Mesenchymal stem cell (in vitro differentiated cells and primary cell): ENCODE data around the gene STEAP1B.

ENCODE experiments used
- DNase-seq: peaks from one replicate; pipeline ENCODE4 v3.0.0-alpha.2; 2013
- H2AFZ ChIP-seq: one replicate; pipeline ENCODE4 v1.6.1; 2013; ENCODE audit warnings: low read depth, mild to moderate bottlenecking, control low read depth, inconsistent platforms, low read length, moderate library complexity
- H2AK5ac ChIP-seq: 2 replicates; pipeline ENCODE4 v1.6.1; 2013; ENCODE audit warnings: low read length, moderate library complexity, mild to moderate bottlenecking, inconsistent platforms; ENCODE audit not compliant: severe bottlenecking
- H2BK120ac ChIP-seq: one replicate; pipeline ENCODE4 v1.6.1; 2013; ENCODE audit warnings: low read depth, mild to moderate bottlenecking, inconsistent platforms, low read length, moderate library complexity
- H2BK12ac ChIP-seq, 2 experiments: one replicate each; pipeline ENCODE4 v1.6.1; 2013; ENCODE audit warnings: inconsistent platforms in 2 of 2, low read length in 2 of 2, mild to moderate bottlenecking in 2 of 2, moderate library complexity in 2 of 2, control low read depth in 1 of 2
- H2BK15ac ChIP-seq: one replicate; pipeline ENCODE4 v1.6.1; 2013; ENCODE audit warnings: mild to moderate bottlenecking, low read depth, inconsistent platforms; ENCODE audit not compliant: poor library complexity, severe bottlenecking
- H2BK5ac ChIP-seq: 2 replicates; pipeline ENCODE4 v1.6.1; 2013; ENCODE audit warnings: low read depth, mild to moderate bottlenecking, low read length, control low read depth, inconsistent platforms; ENCODE audit not compliant: poor library complexity, severe bottlenecking
- H3K14ac ChIP-seq, 2 experiments: one replicate each; pipeline ENCODE4 v1.6.1; 2013; ENCODE audit warnings: inconsistent platforms in 2 of 2, low read length in 2 of 2, control low read depth in 1 of 2, mild to moderate bottlenecking in 1 of 2, moderate library complexity in 1 of 2
- H3K18ac ChIP-seq, 2 experiments: one replicate each; pipeline ENCODE4 v1.6.1; 2013; ENCODE audit warnings: inconsistent platforms in 2 of 2, low read length in 2 of 2, control low read depth in 1 of 2, low read depth in 1 of 2, mild to moderate bottlenecking in 1 of 2
- H3K23ac ChIP-seq, 2 experiments: one replicate each; pipeline ENCODE4 v1.6.1; 2013; ENCODE audit warnings: inconsistent platforms in 2 of 2, low read length in 2 of 2, mild to moderate bottlenecking in 2 of 2, moderate library complexity in 2 of 2, control low read depth in 1 of 2
- H3K27ac ChIP-seq: 2 replicates; pipeline ENCODE4 v1.5.1; 2013; ENCODE audit warnings: mild to moderate bottlenecking, moderate library complexity, low read length, control low read depth, inconsistent platforms; ENCODE audit not compliant: poor library complexity, severe bottlenecking
- H3K27me3 ChIP-seq, 2 experiments: 2 replicates each; pipeline versions ENCODE4 v1.6.1 to v1.7.0; 2013; ENCODE audit warnings: low read length in 2 of 2, mild to moderate bottlenecking in 2 of 2, moderate library complexity in 2 of 2, control low read depth in 1 of 2, inconsistent platforms in 1 of 2; ENCODE audit not compliant: control insufficient read depth in 1 of 2, insufficient read depth in 1 of 2
- H3K36me3 ChIP-seq, 2 experiments: 2 replicates each; pipeline versions ENCODE4 v1.6.1 to v1.7.0; 2013; ENCODE audit warnings: low read length in 2 of 2, control low read depth in 1 of 2, inconsistent platforms in 1 of 2, low read depth in 1 of 2, mild to moderate bottlenecking in 1 of 2; ENCODE audit not compliant: insufficient read depth in 2 of 2, control insufficient read depth in 1 of 2
- H3K4ac ChIP-seq, 2 experiments: one replicate each; pipeline ENCODE4 v1.6.1; 2013; ENCODE audit warnings: inconsistent platforms in 2 of 2, low read length in 2 of 2, mild to moderate bottlenecking in 2 of 2, moderate library complexity in 2 of 2, control low read depth in 1 of 2, low read depth in 1 of 2
- H3K4me1 ChIP-seq: 2 replicates; pipeline ENCODE4 v1.6.1; 2013; ENCODE audit warnings: low read depth, low read length, control low read depth; ENCODE audit not compliant: control insufficient read depth, insufficient read depth
- H3K4me2 ChIP-seq: 2 replicates; pipeline ENCODE4 v1.6.1; 2013; ENCODE audit warnings: low read length, mild to moderate bottlenecking, inconsistent platforms; ENCODE audit not compliant: poor library complexity, severe bottlenecking
- H3K4me3 ChIP-seq, 2 experiments: 2 replicates each; pipeline versions ENCODE4 v1.5.1 to v1.7.0; 2013; ENCODE audit warnings: low read length in 2 of 2, mild to moderate bottlenecking in 2 of 2, control low read depth in 1 of 2, low read depth in 1 of 2; ENCODE audit not compliant: insufficient read depth in 1 of 2
- H3K79me1 ChIP-seq: replicated peaks from 2 replicates; pipeline ENCODE4 v1.6.1; 2013; ENCODE audit warnings: mild to moderate bottlenecking, control low read depth, low read length, inconsistent platforms; ENCODE audit not compliant: poor library complexity, severe bottlenecking
- H3K9ac ChIP-seq: 2 replicates; pipeline ENCODE4 v1.7.0; 2013; ENCODE audit warnings: mild to moderate bottlenecking, low read length, moderate library complexity
- H3K9me3 ChIP-seq: 2 replicates; pipeline ENCODE4 v1.7.0; 2013; ENCODE audit warnings: mild to moderate bottlenecking, low read length; ENCODE audit not compliant: control insufficient read depth
- H4K8ac ChIP-seq: one replicate; pipeline ENCODE4 v1.6.1; 2013; ENCODE audit warnings: inconsistent platforms, mild to moderate bottlenecking, low read length, moderate library complexity
- H4K91ac ChIP-seq: one replicate; pipeline ENCODE4 v1.6.1; 2013; ENCODE audit warnings: mild to moderate bottlenecking, low read length, inconsistent platforms
- WGBS: methylation state at CpG from one replicate; pipeline ENCODE4 v1.1.7; 2013; ENCODE audit warnings: mixed read lengths; 5-methylcytosine and 5-hydroxymethylcytosine counted together

Gene STEAP1B

DNA sequence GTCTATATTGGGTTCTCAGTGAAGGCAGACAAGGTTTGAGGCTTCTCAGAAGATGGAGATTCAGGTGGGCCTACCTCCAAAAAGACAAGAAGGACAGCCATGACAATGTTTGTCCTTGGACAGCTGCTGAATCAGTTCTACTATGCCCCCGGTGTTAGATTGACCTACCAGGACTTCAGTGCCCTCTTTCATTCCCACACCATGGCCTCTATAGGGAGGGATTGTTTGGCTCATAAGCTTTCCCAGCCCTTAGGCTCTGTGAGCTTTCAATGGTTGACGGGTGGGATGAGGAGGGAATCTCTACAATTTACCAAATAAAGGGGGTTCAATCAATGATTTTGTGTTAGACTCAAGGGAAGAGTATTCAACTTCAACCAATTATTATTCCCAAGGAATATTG lies 119.7 kb downstream of the STEAP1B start:
- Histone ChIP-seq H3K23ac (no peak overlapping the region), H3K14ac (no peak overlapping the region), H3K27ac (no peak overlapping the region), H3K79me1 (no peaks in the 10 kb centered on the region), H3K27me3 (peaks cover 0 to 13% of the 10 kb centered on the region in 2 experiments), H3K9ac (no peak overlapping the region), H3K4me3 (no peak overlapping the region), H4K8ac (no peak overlapping the region), H2BK120ac (no peak overlapping the region), H3K18ac (no peak overlapping the region), H3K36me3 (no peaks in the 10 kb centered on the region), H3K4me2 (no peak overlapping the region), H2BK12ac (no peak overlapping the region), H3K9me3 (no peaks in the 10 kb centered on the region), H3K4ac (no peak overlapping the region), H2AK5ac (no peak overlapping the region), H2BK5ac (no peak overlapping the region), H3K4me1 (no peaks in the 10 kb centered on the region), H2BK15ac (no peak overlapping the region), H4K91ac (no peak overlapping the region), H2AFZ (no peak overlapping the region)
- DNase-seq: no peak
- WGBS: 100% methylated on average over 1 of the region's 2 CpGs

DNA sequence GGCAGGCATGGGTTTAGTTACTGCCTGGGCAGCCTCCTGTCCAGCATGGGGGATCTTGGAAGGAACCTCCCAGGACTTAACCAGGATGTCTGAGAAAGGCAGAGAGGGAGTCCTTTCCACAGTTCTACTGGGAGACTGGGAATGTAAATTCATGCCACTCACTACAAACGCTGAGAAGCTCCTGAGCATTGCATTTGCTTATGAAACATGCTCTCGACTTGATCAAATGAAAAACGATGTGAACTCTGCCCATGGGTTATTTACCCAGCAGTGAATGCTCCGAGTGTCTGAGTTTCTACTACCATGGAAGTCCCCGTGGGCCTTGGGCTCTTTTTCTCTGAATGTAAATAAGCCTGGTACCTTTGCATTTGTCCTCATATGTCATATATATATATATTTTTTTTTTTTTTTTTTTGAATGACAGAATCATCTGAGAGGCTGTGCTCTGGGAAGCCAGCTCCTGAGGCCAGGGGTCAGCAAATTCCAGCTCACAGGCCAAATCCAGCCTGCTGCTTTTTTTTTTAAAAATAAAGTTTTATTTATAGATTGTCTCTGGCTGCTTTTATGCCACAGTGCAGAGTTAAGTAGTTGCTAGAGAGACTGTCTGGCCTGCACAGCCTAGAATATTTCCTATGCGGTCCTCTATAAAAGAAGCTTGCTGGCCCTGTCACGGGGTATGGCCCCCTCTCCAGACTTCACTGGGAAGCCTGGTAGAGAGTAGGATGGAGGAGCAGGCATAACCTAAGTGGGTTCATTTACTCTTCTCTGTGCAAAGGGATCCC lies 121.6 kb downstream of the STEAP1B start:
- no peak overlapping the region for H2BK12ac ChIP-seq
- no peak overlapping the region for H2BK15ac ChIP-seq
- peaks cover 0 to 17% of the 10 kb centered on the region in 2 experiments for H3K27me3 ChIP-seq
- DNase-seq: no peak
- no peaks in the 10 kb centered on the region for H3K9me3 ChIP-seq
- no peak overlapping the region for H3K4me2 ChIP-seq
- H3K9ac ChIP-seq: no peak overlapping the region
- no peak overlapping the region for H2AK5ac ChIP-seq
- no peak overlapping the region for H3K4ac ChIP-seq
- H4K91ac ChIP-seq: no peak overlapping the region
- no peak overlapping the region for H3K27ac ChIP-seq
- H2AFZ ChIP-seq: no peak overlapping the region
- no peaks in the 10 kb centered on the region for H3K79me1 ChIP-seq
- H2BK120ac ChIP-seq: no peak overlapping the region
- no peaks in the 10 kb centered on the region for H3K4me1 ChIP-seq
- 81% methylated on average over 6 of the region's 7 CpGs for WGBS
- H3K18ac ChIP-seq: no peak overlapping the region
- no peak overlapping the region for H3K14ac ChIP-seq
- no peak overlapping the region for H4K8ac ChIP-seq
- H3K36me3 ChIP-seq: no peaks in the 10 kb centered on the region
- H3K23ac ChIP-seq: no peak overlapping the region
- H2BK5ac ChIP-seq: no peak overlapping the region
- no peak overlapping the region for H3K4me3 ChIP-seq

DNA sequence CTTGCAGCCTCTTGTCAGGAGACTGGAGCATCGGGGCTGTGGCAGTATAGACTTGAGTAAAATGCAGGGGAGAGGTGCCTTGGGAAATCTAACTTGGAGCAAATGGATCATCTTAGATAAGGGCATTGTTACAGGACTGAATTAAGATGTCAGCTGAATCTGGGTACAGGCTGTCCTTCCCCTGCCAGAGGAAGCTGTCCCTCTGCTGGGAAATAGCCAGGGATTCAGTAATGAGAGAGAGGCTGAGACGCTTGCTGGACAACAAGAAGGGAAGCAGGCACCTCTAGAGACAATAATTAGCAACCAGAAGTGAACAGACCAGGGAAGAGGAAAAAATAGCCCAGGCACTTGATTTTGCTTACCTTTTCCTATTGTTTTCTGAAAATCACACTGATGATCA lies 122.3 kb downstream of the STEAP1B start:
- Histone ChIP-seq H3K27ac (no peak overlapping the region), H3K14ac (no peak overlapping the region), H3K4me1 (no peaks in the 10 kb centered on the region), H2BK5ac (no peak overlapping the region), H4K91ac (no peak overlapping the region), H3K79me1 (no peaks in the 10 kb centered on the region), H3K4ac (no peak overlapping the region), H2BK120ac (no peak overlapping the region), H3K36me3 (no peaks in the 10 kb centered on the region), H2AK5ac (no peak overlapping the region), H2BK12ac (no peak overlapping the region), H3K4me2 (no peak overlapping the region), H3K18ac (no peak overlapping the region), H3K23ac (no peak overlapping the region), H2AFZ (no peak overlapping the region), H3K27me3 (peaks cover 0 to 21% of the 10 kb centered on the region in 2 experiments), H3K9me3 (no peaks in the 10 kb centered on the region), H4K8ac (no peak overlapping the region), H3K4me3 (no peak overlapping the region), H2BK15ac (no peak overlapping the region), H3K9ac (no peak overlapping the region)
- WGBS: 58% methylated on average over 2 of the region's 2 CpGs
- no peak for DNase-seq

DNA sequence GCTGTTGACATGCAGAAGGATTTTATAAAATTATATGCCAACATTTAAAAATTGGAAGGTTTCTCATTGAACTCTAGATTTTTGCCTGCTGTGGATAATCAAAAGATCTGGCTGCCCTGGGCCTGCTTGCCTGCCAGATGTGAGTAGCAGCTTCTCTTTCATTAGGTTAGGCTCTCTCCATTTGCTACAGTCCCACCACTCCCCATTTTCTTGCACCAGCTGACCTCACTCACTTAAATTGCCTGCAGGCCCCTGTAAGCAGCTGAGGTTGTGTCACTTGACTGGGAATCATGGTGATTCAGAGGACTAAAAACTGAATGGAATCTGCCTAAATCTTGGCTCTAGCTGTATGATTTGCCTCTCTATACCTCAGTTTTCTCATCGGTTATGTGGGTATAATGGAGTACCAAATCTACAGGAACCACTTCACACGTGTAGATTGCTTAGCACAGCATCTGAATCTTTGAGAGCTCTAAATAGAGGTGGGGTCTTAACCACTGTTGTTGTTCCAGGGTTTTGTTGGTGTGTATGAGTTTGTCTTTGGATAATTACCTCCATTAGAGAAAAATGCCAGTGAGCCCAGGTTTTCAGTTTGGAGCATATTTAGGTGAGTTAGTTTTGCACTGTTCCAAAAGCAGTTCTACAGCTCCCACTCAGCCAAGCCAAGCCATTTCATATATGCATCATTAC lies 124.5 kb downstream of the STEAP1B start:
- no peaks in the 10 kb centered on the region for H3K9me3 ChIP-seq
- no peak overlapping the region for H2BK5ac ChIP-seq
- DNase-seq: no peak
- no peak overlapping the region for H2BK15ac ChIP-seq
- H3K4me3 ChIP-seq: no peak overlapping the region
- H2BK12ac ChIP-seq: no peak overlapping the region
- peaks cover 0 to 21% of the 10 kb centered on the region in 2 experiments for H3K27me3 ChIP-seq
- H3K9ac ChIP-seq: peak overlapping the region; percentile 27
- H3K4me2 ChIP-seq: no peak overlapping the region
- no peak overlapping the region for H2AFZ ChIP-seq
- no peak overlapping the region for H3K14ac ChIP-seq
- H3K4ac ChIP-seq: no peak overlapping the region
- H3K79me1 ChIP-seq: no peaks in the 10 kb centered on the region
- H3K18ac ChIP-seq: no peak overlapping the region
- 95% methylated on average over 2 of the region's 2 CpGs for WGBS
- no peak overlapping the region for H3K23ac ChIP-seq
- H4K91ac ChIP-seq: no peak overlapping the region
- no peak overlapping the region for H2BK120ac ChIP-seq
- H3K27ac ChIP-seq: no peak overlapping the region
- no peak overlapping the region for H2AK5ac ChIP-seq
- H3K4me1 ChIP-seq: no peaks in the 10 kb centered on the region
- no peak overlapping the region for H4K8ac ChIP-seq
- H3K36me3 ChIP-seq: no peaks in the 10 kb centered on the region
